ENCODE data around the gene PDRG1.
"Not testable (repeated sequence)": the region's sequence is repeated elsewhere in the genome, so short reads cannot be mapped to it uniquely, and the experiment has no call there.

PDRG1 gene

DNA sequence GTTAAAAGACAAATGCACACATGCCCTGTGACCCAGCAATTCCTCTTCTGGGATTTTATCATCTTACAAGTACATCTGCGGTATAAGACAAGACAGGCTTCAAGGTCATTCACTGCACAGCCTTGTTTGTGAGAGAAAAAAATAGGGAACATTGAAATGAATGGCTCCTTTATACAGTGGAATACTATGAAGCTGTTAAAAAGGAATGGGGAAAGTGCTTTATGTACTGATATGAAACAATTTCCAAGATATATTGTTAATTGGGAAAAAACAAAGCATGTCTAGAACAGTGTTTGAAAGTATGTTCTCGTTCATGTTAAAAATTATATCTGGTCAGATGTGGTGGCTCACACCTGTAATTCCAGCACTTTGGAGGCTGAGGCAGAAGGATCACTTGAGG is 25.4 kb downstream of the PDRG1 start:
- DNase-seq (ENCODE audit: low spot score) = no peak

DNA sequence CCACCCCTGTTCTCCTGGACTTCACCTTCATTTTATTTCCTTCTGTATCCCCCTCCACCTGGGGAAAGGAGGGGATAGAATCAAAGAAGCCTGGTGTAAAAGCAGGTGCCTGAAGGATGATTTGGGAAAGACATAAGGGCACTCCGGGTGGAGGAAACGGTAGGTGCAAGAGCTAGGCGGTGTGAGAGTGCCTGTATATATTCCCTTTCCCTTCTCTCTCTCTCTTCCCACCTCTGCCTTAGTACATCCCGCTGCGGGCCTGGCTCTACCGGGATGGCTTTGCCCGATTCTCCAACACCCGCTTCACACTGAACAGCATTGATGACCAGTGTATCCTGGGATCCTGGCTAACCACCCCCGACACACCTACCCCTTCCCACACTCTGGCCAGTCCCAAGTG is 26.2 kb downstream of the PDRG1 start:
- no peak for DNase-seq (ENCODE audit: low spot score)

DNA sequence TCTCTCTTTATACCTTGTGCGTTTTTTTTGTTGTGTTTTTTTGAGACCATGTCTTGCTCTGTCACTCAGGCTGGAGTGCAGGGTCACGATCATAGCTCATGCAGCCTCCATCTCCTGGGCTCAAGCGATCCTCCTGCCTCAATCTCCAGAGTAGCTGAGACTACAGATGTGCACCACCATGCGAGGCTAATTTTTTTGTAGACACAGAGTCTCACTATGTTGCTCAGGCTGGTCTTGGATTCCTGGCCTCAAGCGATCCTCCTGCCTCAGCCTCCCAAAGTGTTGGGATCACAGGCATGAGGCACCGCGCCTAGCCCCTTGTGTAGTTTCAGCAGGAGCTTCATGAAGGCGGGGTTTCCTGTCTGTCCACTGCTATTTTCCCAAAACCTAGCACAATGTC is 27.3 kb downstream of the PDRG1 start:
- DNase-seq (ENCODE audit: low spot score) = no peak

DNA sequence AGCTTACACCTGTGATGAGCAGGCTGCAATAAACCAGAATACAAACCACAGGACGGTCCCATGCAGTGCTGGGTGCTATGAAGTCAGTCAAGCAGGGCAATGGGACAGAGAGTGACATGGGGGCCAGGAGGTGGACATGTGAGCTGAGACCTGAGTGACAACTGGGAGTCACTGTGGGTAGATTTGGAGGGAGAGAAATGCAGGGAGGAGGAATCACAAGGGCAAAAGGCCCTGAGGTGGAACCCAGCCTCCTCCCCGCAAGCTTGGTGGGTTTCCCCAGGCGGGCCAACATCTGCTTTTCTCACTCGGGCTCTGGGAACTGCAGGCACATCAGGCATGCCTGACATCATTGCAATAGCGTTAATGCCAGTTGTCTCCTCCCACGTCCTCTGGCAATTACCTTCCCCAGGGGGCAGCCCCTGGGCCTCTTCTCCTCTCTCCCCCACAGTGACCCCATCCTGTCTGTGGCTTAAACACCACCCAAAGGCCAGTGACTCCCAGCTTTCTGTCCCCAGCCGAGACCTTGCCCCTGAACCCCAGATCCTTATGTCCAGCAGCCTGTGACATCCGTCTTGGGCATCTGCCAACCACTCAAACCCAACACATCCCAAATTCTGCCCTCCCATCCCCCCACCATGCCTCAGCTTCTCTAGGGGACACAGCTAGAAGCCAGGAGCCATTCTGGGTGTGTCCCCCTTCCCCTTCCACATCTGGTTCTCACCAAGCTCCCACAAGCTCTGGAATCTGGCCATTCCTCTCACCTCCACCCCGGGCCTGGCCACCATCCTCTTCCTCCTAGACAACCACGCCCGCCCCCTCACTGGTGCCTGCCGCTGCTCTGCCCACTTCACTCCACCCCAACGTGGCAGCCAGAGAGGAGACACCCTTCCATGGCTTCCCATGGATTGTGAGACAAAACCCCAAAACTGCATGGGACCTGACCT is 28.2 kb downstream of the PDRG1 start:
- no peak for DNase-seq (ENCODE audit: low spot score)

DNA sequence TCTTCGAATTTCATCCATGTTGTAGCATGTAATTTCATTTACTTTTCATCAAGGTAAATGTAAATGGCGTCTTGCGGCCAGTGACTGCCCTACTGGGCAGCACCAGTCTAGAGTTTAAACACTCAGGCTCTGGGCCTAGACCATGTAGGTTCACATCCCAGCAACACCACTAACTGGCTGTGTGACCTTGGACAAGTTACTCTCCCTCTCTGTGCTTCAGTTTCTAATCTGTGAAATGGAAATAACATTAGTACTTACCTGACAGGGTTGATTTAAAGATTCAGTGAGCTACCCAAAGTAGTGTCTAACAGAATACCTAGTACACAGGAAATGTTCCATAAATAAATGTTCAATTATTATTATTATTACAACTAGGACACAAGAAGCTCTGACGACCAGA is 29.3 kb downstream of the PDRG1 start:
- no peak for DNase-seq (ENCODE audit: low spot score)

DNA sequence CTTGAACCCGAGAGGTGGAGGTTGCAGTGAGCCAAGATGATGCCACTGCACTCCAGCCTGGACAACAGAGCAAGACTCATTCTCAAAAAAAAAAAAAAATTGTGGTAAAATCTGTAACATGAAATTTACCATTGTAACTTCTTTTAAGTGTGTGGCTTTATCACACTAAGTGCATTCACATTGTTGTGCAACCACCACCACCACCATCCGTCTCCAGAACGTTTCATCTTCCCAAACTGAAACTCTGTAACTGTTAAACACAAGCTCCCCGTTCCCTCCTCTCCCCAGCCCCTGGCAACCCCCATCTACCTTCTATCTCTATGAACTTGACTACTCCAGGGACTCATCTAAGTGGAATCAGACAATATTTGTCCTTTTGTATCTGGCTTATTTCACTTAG is 29.7 kb downstream of the PDRG1 start:
- DNase-seq (ENCODE audit: low spot score) = no peak

DNA sequence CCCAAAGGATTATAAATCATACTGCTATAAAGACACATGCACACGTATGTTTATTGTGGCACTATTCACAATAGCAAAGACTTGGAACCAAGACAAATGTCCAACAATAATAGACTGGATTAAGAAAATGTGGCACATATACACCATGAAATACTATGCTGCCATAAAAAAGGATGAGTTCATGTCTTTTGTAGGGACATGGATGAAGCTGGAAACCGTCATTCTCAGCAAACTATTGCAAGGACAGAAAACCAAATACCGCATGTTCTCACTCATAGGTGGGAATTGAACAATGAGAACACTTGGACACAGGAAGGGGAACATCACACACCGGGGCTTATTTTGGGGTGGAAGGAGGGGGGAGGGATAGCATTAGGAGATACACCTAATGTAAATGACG is 30.4 kb downstream of the PDRG1 start:
- not testable (repeated sequence) for DNase-seq (ENCODE audit: low spot score)

DNA sequence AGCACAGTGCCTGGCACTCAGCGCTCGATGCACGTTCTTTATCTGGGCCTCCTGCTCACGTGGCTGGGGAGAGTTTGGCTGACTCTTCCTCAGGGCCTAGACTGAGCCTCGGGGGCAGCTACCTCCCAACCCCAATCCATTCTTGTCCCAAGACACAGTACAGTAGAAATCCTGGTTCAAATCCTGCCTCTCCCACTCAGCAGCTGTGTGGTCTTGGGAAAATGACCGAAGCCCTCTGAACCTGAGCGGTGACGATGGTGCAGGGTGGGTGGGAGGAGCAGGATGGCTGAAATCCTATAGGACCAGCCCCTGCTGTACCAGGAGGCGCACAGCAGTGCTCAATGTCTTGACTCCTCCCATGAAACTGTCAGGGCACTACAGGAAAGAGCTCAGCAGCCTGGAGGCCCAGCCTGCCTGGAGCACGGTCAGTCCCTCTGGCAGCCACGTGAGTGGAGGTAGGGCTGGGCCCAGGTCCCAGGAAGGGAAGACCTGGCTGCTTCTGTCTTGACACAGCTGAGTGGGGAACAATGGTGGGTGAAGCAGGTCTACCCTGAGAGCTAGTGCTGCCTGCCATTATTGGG is 31.5 kb downstream of the PDRG1 start:
- DNase-seq (ENCODE audit: low spot score) = no peak

DNA sequence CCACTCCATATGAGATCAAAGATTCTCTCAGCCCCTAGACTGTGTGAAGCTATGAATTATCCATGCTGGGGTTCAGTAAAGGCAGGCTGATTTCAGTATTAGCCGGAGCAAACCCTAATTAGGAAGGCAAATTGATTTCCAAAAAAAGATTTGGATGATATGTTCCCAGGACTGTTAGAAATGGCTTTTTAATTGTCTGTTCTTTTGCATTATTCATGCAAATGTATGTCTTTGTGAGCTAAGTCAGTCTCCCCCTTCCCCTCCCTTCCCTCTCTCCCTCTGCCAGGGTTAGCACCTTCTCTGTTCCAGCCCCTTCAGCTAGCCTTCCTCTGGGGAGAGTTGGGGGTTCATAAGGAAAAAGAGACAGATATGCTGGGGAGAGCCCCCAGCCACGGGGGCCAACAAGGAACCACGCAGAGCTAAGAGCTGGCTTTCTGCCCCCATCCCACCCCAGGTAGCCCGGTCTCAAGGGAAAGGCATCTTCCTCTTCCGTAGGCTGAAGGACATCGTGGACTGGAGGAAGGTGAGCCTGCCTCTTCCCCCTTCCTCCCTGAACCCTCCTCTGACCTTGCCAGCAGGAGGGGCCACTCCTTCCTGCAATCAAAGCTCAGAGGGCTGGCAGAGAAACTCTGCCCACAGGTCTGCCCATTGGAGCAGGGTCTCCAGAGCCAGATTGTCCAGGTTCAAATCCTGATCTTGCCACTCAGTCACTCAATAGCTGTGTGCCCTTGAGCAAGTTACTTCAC is 32.3 kb downstream of the PDRG1 start:
- DNase-seq (ENCODE audit: low spot score) = no peak

DNA sequence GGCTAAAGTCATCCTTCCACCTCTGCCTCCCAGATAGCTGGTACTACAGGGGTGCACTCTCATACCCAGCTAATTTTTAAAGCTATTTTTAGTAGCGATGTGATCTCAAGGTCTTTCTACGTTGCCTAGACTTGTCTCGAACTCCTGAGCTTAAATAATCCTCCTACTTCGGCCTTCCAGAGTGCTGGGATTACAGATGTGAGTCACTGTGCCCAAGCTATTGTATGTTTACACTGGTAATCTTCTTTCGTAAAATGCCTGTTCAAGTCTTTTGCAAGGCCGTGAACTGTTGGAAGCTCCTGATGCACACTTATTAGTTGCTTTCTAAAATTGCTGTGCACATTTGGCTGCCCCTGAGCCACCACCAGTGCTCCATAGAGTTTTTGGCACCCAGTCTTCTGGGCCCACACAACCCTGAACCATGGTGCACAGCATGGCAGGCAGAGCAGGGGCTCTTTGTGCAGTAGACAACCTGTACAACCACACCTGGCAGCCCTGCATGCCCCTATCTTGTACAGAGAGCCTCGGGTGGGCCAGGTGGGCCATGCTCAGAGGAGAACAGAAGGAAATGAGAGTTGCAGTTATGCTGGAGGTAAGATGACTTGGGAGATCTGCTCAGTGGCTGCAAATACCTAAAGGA is 33.3 kb downstream of the PDRG1 start:
- DNase-seq (ENCODE audit: low spot score) = no peak

DNA sequence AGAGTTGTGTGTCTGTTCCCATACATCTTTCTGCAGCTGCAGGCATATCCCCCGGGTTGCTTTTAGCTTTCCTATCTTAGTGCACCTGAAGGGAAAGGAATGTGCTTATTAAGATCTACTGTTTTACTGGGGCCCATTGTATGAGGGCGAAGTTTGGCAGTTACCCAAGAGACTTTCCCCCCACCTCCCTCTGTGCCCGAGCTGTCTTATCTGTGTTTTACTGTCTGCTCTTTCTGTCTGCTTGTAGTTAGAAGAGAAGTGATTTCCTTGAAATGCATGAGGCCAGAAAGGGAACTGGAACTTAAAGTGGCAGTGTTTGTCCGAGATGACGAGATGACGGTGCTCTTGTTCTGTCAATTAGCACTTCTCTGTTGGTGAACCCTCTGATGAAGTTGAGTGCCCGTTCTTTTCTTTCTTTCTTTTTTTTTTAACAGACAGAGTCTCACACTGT is 33.9 kb downstream of the PDRG1 start:
- not testable (repeated sequence) for DNase-seq (ENCODE audit: low spot score)

DNA sequence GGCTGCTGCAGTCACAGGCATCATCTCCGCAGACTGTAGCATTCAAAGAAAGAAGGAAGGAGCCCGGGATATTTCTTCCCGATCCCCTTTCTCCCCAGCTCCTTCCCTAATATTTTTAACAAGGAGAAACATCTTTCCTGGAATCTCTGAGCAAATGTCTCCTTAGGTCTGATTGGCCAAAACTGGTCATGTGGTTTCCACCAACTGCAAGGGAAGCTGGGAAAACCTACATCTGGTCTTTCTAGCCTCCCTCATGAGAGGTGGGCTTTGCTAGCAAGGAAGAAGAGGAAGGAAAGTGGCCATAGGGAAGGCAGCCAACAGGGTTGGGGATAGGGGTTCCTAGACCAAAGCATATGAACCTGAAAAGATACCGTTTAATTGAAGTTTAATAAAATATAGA is 35.1 kb downstream of the PDRG1 start:
- DNase-seq (ENCODE audit: low spot score) = no peak

DNA sequence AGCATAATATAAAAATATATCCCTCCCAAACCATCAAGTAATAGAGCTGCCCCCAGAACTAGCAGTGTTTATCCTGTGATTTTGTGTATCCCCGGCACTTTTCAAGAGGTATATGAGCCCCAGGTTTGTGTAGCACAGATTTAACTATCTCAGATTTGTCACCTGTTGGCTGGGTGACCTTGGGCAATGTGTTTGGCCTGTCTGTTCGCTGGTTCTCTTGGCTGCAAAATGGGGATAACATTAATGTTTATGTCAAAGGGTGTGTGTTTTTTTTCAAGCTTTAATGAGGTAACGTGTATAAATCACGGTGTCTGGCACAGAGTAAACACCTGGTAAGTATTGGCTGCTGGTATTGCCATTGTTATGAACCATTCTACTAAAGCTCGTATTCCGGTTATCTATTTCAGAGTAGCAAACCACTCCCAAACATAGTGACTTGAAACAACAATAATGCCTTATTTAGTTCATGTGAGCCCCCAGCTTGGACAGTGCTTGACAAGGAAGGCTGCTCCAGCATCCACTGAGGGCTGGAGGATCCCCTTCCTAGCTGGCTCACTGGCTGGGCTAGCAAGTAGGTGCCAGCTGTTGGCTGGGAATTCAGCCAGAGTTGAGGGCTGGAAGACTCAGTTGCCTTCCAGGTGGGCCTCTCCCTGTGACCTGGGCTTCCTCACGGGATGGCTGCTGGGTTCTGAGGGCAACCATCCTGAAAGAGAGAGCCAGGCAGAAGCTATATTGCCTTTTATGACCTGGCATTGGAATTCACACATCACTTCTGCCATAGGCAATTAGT is 36.2 kb downstream of the PDRG1 start:
- DNase-seq (ENCODE audit: low spot score) = no peak

DNA sequence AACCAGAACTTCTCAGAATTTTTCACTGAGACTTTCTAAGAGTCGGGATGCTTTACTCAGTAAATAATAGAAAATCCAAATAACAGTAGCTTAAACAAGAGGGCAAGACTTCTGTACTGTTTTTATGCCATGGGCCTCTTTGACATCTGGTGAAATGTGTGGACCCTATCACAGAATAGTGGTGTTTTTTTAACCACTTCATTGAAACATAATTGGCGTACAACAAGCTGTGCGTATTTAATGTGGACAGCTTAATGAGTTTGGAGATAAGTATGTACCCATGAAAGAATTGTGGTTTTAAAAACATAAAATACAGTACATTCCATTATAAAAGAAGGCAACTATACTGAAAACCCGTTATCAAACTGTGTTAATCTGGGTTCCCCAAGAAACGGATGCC is 37.7 kb downstream of the PDRG1 start:
- DNase-seq (ENCODE audit: low spot score) = no peak

DNA sequence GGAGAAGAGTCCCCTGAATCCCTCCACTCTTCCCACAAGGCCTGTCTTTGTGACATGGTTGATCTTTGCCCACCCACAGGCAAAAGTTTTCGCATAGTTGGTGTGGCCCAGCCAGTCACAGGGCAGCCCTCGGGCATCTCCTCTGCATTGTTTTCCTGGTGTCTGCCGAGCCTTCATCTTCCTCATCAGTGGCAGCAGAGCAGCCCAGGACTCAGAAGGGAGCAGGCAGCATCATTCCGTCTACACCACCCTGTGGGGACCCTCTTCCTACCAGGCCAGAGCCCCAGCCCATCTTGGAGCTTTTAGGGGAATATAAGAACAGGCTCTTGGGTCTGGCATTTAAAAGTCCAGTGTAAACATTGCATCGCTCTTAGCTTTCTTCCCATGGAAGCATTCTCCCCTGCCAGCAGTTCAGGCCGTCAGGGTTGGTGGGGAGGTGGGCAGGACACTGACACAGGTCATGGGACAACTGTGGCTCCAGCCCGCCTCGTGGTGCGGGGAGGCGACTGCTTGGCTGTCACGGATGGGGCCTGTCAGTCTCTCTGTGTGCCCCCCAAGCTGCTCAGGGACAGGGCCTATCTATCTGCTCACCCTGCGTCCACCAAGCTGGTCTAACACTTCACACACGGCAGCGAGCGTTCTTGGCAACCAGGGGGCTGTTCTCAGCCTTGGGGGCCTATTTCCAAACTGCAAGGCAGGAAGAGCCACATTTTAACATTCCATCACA is 38.3 kb downstream of the PDRG1 start:
- DNase-seq (ENCODE audit: low spot score) = no peak

DNA sequence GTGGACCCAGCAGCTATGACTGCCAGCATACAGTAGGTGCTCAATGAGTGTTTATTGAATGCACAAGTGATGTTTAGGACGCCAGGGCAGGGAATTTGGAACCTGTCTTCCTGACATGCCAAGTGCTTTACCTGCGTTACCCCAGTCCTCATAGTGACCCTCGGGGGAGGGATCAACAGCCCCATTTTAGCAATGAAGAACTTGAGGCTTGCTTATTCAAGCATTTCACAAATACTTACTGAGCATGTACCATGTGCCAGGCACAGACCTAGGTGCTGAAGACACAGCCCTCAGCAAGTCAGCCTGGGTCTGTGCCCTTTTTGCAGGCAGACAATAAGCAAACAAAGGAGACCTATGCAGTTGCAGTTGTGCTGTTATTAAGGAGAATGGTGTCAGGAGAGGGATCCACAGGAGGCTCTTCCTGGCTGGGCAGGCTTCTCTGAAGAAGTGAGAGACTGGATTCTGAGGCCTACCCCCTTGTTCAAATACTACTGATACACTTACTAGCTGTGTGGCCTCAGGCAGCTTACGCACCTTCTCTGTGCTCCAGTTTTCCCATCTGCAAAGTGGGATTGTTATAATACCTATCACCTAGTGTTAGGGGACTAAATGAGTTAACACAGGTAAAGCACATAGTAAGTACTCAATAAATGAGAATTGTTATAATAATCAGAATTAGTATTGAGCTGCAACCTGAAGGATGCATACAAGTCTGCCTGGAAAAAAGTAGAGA is 41.6 kb downstream of the PDRG1 start:
- no peak for DNase-seq (ENCODE audit: low spot score)

DNA sequence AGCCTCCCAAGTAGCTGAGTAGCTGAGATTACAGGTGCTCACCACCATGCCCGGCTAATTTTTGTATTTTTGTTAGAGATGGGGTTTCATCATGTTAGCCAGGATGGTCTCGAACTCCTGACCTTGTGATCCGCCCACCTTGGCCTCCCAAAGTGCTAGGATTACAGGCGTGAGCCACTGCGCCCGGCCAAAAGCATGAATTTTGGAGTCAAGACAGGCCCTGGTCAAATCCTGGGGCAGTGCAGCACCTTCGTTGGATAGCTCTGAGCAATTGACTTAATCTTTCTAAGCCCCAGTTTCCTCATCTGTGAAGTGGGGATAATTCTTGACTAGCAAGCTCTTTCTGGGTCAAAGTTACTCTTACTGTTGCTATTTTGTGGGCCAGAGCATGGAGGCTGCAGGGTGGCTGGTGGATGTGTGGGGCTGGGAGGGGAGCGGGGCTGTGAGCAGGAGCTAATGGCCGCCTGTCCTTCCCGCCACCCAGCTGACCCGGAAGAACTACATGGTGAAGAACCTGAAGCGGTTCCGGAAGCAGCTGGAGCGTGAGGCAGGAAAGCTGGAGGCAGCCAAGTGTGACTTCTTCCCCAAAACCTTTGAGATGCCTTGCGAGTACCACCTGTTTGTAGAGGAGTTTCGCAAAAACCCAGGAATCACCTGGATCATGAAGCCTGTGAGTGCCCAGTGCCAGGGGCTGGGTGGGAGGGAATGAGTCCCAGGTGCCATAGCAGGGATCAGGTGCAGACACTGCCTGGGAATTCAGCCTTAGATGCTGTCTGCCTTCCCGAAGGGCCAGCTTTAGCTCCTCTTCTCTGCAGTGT is 42.4 kb downstream of the PDRG1 start:
- no peak for DNase-seq (ENCODE audit: low spot score)

DNA sequence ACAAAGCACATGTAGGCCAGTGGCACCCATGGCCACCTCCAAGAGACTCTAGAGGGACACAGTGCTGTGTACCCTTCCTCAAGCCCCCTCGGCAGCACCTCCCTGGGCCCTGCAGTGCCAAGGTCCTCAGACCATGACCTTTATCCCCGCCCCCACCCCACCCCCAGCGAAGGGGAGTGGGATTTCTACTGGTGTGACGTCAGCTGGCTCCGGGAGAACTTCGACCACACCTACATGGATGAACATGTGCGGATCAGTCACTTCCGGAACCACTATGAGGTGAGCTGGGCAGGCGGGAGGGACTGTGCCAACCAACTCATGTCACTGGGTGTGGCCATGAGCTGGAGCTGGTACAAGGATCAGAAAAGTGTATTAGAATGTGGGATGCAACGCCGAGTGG is 43.4 kb downstream of the PDRG1 start:
- DNase-seq (ENCODE audit: low spot score) = no peak

DNA sequence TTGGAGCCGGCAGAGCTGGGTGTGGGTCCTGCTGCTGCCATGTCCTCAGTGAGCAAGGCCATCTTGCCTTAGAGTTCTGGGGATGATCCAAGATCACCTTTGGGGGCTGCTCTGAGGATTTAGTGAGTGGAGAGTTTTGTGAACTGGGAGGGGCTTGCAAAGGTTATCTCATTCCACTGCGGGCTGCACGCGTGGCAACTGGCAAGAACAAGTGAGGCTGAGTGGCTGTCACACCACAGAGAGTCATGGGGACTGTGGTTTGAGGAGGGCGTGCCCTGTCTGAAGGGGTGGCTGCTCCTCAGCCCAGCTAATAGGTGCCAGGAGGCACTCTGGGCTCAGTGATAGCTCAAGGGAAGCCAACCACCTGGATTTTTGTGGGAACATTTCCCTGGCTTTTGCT is 43.8 kb downstream of the PDRG1 start:
- DNase-seq (ENCODE audit: low spot score) = no peak
